ENCODE data around the gene NATD1.

The NATD1 gene

DNA sequence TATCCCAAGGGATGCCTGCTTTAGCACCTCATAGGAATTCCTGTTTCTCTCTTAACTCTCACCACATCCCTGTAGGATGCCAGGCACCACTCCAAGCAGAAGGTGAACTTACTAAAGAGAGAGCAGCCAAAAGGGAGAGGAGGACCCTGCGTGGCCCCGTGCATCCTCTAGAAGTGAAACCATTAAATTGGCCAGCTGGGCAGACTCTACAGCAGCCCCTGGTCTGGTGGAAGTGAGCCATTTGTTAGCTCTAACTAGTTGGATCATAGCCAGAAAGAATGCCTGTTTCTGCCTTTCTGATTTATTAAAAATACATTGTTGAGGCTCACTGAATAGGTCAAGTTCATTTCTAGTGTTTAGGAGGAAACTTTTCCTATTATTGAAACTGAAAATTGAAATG, 61.5 kb downstream of the NATD1 start:
- DNase-seq (ENCODE audit: low spot score), result no peak

DNA sequence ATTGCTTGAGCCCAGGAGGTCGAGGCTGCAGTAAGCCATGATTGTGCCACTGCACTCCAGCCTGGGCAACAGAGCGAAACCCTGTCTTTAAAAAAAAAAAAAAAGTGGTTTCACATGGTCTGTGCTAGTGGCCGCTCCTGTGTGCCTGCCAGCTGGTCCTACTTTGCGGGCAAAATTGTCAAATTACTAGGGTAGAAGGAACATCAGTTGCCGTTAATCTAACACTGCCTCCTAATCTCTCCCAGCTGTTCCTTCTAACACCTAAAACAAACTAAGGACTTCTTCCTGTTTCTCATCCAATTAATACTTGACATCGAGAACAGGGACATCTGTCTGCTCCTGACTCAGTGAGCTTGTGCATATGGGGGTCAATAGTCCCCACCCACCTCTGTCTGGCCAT, 63.1 kb downstream of the NATD1 start:
- DNase-seq (ENCODE audit: low spot score), result no peak

DNA sequence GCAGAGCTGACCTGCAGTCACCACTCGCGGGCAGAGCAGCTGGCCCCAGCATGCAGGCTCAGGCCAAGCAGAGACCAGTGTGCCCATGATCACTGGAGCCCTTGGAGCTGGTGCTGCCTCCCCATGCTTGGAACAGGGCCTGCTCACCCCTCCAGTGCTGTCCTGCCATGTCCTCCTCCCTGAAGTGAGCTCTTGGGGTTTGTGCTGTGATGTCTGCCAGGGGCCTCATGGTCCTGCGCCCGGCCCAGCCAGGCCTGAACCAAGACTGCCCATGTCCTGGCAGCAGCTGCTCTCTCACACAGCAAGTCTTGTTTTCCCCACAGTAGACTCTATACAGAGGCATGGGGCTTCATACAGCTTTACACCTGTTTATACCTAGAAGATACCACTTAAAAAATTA, 63.8 kb downstream of the NATD1 start:
- DNase-seq (ENCODE audit: low spot score), result no peak

Data from AG20443 (cell line).